OCI-LY3 (cell line): ENCODE data around the gene HEXIM2.

Experiments
- H2AFZ ChIP-seq: fragments of 200-600, 300-600 bp; shearing (Covaris generic); 2 replicates; pipeline ENCODE4 v1.6.0; 2014; ENCODE audit warnings: antibody characterized with exemption, low read depth, low read length
- H3K27ac ChIP-seq: fragments of 200-600, 300-600 bp; sonication (generic); 2 replicates; pipeline ENCODE4 v1.5.1; 2014; ENCODE audit warnings: mild to moderate bottlenecking, low read length, moderate library complexity, mixed read lengths
- H3K27me3 ChIP-seq: fragments of 200-600, 300-600 bp; sonication (generic); 2 replicates; pipeline ENCODE4 v1.6.1; 2014; ENCODE audit warnings: low read depth, low read length, mixed read lengths
- H3K36me3 ChIP-seq: fragments of 200-600, 300-600 bp; sonication (generic); replicated peaks from 2 replicates; pipeline ENCODE3; 2014; ENCODE audit warnings: low read depth, low read length, mixed read lengths
- H3K4me1 ChIP-seq: fragments of 300-600, 200-600 bp; sonication (generic); 2 replicates; pipeline ENCODE4 v1.6.1; 2014; ENCODE audit warnings: low read length, mixed read lengths
- H3K4me2 ChIP-seq: fragments of 200-600, 300-600 bp; sonication (generic); 2 replicates; pipeline ENCODE4 v1.6.1; 2014; ENCODE audit warnings: low read length, mixed read lengths
- H3K4me3 ChIP-seq: fragments of 300-600, 200-600 bp; sonication (generic); 2 replicates; pipeline ENCODE4 v1.5.1; 2014; ENCODE audit warnings: antibody characterized with exemption, mild to moderate bottlenecking, low read length, moderate library complexity
- H3K79me2 ChIP-seq: fragments of 300-600, 200-600 bp; shearing (Covaris generic); 2 replicates; pipeline ENCODE4 v1.6.1; 2014; ENCODE audit warnings: mild to moderate bottlenecking, low read length, mixed read lengths
- H3K9ac ChIP-seq: fragments of 300-600, 200-600 bp; shearing (Covaris generic); 2 replicates; pipeline ENCODE4 v1.6.0; 2014; ENCODE audit warnings: mild to moderate bottlenecking, low read length, moderate library complexity
- H3K9me3 ChIP-seq: fragments of 200-600, 300-600 bp; shearing (Covaris generic); 2 replicates; pipeline ENCODE4 v1.6.1; 2014; ENCODE audit warnings: low read length, mixed read lengths; ENCODE audit not compliant: insufficient read depth
- H4K20me1 ChIP-seq: fragments of 200-600, 300-600 bp; sonication (generic); 2 replicates; pipeline ENCODE4 v1.6.1; 2016; ENCODE audit warnings: low read length, mixed read lengths; ENCODE audit not compliant: insufficient read depth
- EZH2phosphoT487 ChIP-seq: fragments of 200-600 bp; shearing (Covaris generic); IDR thresholded peaks from 2 replicates; pipeline ENCODE4 v1.6.1; 2018; ENCODE audit warnings: antibody characterized with exemption, mixed run types, low read depth
- TF ChIP-seq, protein P1 (sequence below): fragments of 200-600, 300-600 bp; sonication (generic); IDR thresholded peaks from 2 replicates; pipeline ENCODE4 v1.5.1; 2014; ENCODE audit warnings: antibody characterized with exemption, low read length, low read depth

Gene HEXIM2

DNA sequence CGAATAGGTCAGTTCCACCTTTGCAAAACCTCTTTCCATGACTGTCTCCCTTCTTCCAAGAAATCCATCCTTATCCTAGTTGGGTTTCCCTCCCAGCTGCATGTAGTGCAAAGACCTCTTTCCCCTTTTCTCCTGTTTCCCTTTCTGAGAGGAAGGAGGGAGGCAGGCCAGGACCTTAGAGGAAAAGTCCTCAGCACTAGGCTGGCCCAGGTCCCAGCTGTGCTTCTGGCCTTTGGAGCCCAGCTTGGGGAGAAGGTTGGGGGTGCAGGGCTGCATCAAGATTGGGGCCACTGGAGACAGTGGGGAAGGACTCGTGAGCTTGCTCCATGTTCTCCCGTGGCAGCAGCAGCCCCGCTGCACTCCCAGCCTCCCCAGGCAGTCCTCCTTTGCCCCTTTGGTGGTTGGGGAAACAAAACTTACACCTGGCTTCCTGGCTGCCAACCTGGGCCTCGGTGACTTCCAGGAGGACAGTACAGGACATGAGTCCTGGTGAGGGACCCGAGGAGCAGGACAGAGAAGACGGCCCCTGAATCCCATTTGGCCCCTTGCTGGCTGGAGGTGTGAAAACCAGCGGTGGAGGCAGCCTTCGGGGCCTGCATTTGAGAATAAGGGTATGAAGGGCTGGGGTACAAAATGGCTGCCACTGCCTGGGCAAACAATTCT, 481 bp downstream of the HEXIM2 start:
- peaks cover 13% of the 10 kb centered on the region for H3K4me1 ChIP-seq
- no peaks in the 10 kb centered on the region for H3K27me3 ChIP-seq
- no peaks in the 10 kb centered on the region for H3K9me3 ChIP-seq
- peaks cover 18% of the 10 kb centered on the region for H3K36me3 ChIP-seq
- no peaks in the 10 kb centered on the region for H4K20me1 ChIP-seq
- peak overlapping the region; percentile 88 for H3K4me2 ChIP-seq
- peaks cover 26% of the 10 kb centered on the region for H3K79me2 ChIP-seq
- H3K9ac ChIP-seq = peak overlapping the region; percentile 56
- H3K27ac ChIP-seq = no peak overlapping the region
- TF ChIP-seq EZH2phosphoT487 = no peak
- TF ChIP-seq, protein P1, sequence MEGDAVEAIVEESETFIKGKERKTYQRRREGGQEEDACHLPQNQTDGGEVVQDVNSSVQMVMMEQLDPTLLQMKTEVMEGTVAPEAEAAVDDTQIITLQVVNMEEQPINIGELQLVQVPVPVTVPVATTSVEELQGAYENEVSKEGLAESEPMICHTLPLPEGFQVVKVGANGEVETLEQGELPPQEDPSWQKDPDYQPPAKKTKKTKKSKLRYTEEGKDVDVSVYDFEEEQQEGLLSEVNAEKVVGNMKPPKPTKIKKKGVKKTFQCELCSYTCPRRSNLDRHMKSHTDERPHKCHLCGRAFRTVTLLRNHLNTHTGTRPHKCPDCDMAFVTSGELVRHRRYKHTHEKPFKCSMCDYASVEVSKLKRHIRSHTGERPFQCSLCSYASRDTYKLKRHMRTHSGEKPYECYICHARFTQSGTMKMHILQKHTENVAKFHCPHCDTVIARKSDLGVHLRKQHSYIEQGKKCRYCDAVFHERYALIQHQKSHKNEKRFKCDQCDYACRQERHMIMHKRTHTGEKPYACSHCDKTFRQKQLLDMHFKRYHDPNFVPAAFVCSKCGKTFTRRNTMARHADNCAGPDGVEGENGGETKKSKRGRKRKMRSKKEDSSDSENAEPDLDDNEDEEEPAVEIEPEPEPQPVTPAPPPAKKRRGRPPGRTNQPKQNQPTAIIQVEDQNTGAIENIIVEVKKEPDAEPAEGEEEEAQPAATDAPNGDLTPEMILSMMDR = no peak
- peak overlapping the region; percentile 50 for H2AFZ ChIP-seq
- H3K4me3 ChIP-seq = peak overlapping the region; percentile 93

DNA sequence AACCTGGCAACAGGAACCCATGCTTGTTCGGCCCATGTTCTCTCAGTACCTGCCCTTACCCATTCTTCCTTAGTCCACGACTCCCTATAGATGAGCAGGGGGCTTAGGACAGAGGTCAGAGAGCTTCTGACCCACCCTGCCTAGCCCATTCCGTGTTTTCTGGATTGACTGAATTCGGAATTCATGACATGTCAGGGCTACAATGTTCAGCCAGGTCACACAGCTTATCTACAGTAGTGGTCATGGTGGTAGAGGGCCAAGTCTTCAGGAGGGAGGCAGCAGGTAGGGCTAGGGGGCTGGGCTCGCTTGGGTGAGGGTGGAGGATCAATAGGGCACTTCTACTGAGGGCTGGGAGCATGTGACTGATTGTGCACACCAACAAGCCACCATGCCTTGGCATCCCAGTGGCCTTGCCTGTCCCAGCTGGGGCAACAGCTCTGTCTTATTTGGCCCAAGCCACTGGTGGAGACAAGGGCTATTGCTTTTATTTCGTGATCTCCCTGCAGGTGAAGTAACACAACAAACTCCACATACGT, 3.1 kb downstream of the HEXIM2 start:
- no peak overlapping the region for H3K4me2 ChIP-seq
- H3K79me2 ChIP-seq = peaks cover 15% of the 10 kb centered on the region
- TF ChIP-seq, protein P1 = no peak
- no peak for TF ChIP-seq EZH2phosphoT487
- H3K9ac ChIP-seq = no peak overlapping the region
- H3K4me3 ChIP-seq = no peak overlapping the region
- no peaks in the 10 kb centered on the region for H4K20me1 ChIP-seq
- H3K4me1 ChIP-seq = peaks cover 11% of the 10 kb centered on the region
- H3K36me3 ChIP-seq = peaks cover 5% of the 10 kb centered on the region
- H2AFZ ChIP-seq = no peak overlapping the region
- no peak overlapping the region for H3K27ac ChIP-seq
- H3K9me3 ChIP-seq = no peaks in the 10 kb centered on the region
- H3K27me3 ChIP-seq = no peaks in the 10 kb centered on the region

DNA sequence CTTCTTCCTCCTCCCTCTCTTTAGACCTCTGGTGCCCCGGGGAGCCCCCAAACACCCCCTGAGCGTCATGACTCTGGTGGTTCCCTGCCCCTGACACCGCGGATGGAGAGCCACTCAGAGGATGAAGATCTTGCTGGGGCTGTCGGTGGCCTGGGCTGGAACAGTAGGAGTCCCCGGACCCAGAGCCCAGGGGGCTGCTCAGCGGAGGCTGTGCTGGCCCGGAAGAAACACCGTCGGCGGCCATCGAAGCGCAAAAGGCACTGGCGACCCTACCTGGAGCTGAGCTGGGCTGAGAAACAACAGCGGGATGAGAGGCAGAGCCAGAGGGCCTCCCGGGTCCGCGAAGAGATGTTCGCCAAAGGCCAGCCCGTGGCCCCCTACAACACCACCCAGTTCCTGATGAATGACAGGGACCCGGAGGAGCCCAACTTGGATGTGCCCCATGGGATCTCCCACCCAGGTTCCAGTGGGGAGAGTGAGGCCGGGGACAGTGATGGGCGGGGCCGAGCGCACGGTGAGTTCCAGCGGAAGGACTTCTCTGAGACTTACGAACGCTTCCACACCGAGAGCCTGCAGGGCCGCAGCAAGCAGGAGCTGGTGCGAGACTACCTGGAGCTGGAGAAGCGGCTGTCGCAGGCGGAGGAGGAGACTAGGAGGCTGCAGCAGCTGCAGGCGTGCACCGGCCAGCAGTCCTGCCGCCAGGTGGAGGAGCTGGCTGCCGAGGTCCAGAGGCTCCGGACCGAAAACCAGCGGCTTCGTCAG, 7.5 kb downstream of the HEXIM2 start:
- TF ChIP-seq EZH2phosphoT487 = no peak
- TF ChIP-seq, protein P1 = no peak
- Histone ChIP-seq H3K27ac (no peak overlapping the region), H3K36me3 (no peaks in the 10 kb centered on the region), H3K4me1 (peaks cover 12% of the 10 kb centered on the region), H2AFZ (no peak overlapping the region), H3K9me3 (no peaks in the 10 kb centered on the region), H4K20me1 (no peaks in the 10 kb centered on the region), H3K4me3 (no peak overlapping the region), H3K79me2 (no peaks in the 10 kb centered on the region), H3K9ac (no peak overlapping the region), H3K4me2 (no peak overlapping the region), H3K27me3 (no peaks in the 10 kb centered on the region)

DNA sequence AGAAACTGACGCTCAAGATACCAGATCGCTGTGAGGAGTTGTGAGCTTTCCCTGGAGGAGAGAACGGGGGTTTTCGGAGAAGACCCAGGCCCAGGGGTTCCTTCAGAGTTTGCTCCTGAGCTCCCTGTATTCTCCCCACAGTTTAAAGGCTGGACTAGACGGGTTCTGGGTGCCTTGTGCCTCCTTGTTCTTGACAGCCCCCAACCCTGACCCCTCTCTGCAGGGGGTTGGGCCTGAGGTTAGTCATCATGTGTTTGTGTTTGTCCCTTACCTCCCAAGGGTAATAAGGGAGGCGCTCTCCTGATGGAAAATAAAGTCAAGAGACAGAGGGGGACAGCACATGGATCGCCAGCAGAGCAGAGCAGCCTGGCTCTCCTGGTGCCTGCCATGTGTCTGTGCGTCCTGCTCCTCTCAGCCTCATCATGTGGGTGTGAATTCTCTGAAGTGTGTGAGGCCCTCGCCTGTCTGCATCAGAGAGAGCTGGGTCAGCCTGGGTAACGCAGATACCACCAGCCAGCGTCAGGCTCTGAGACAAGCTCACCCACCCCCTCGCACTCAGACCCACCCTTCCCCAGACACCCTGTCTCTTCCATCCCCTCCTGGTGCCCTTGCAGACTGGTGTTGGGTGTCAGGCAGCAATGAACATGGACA, 8.7 kb downstream of the HEXIM2 start:
- Histone ChIP-seq H3K79me2 (no peaks in the 10 kb centered on the region), H3K9ac (no peak overlapping the region), H3K27ac (no peak overlapping the region)

More for the DNA sequence above, 8.7 kb downstream of the HEXIM2 start:
- Histone ChIP-seq H3K4me3 (no peak overlapping the region), H3K4me1 (peaks cover 12% of the 10 kb centered on the region), H3K9me3 (no peaks in the 10 kb centered on the region), H3K27me3 (no peaks in the 10 kb centered on the region), H2AFZ (no peak overlapping the region), H3K4me2 (no peak overlapping the region), H3K36me3 (no peaks in the 10 kb centered on the region), H4K20me1 (no peaks in the 10 kb centered on the region)
- TF ChIP-seq EZH2phosphoT487 = no peak
- TF ChIP-seq, protein P1 = no peak
